SK-N-SH (cell line): ENCODE data around the gene MKS1. TPM values are rescaled to one million over a fixed set of nuclear protein-coding genes. Genes with fewer than 3 reads are reported as not detected.
A peak's percentile ranks its signal among the peaks of the same experiment; 100 is the strongest.

Experiments
- CTCF ChIA-PET: fragments of 300-600, 350-600 bp; formaldehyde crosslinking; extraction: SDS; loops from one replicate; lab custom pipeline; 2021; lab: Yijun Ruan, JAX
- POLR2A ChIA-PET: fragments of 350-600 bp; sonication (Branson Sonifier 250); formaldehyde crosslinking; extraction: SDS; loops from one replicate; lab custom pipeline; 2020; ENCODE audit warnings: antibody characterized with exemption, inconsistent platforms; lab: Yijun Ruan, JAX
- DNase-seq: peaks from one replicate; pipeline ENCODE4 v3.0.0; 2012
- H2AFZ ChIP-seq: fragments of 200-600 bp; sonication (generic); 2 replicates; pipeline ENCODE4 v1.8.1; 2016; ENCODE audit warnings: antibody characterized with exemption, mild to moderate bottlenecking, low read depth
- H3F3A ChIP-seq: fragments of 200-600 bp; sonication (generic); replicated peaks from 2 replicates; pipeline ENCODE3; 2016; ENCODE audit warnings: antibody characterized with exemption, mild to moderate bottlenecking; ENCODE audit not compliant: insufficient read depth
- H3K27ac ChIP-seq, 2 experiments: fragments of 200-500 bp in 1 of 2; fragments of 200-600 bp in 1 of 2; sonication (Bioruptor generic) in 1 of 2; sonication (generic), shearing (Covaris generic) in 1 of 2; 2 replicates each; pipeline versions ENCODE4 v1.5.1 to v1.6.1; 2014 to 2016; ENCODE audit warnings: low read depth in 2 of 2, inconsistent platforms in 1 of 2, low read length in 1 of 2, mild to moderate bottlenecking in 1 of 2, mixed read lengths in 1 of 2
- H3K27me3 ChIP-seq: fragments of 200-600 bp; sonication (generic), shearing (Covaris generic); 2 replicates; pipeline ENCODE4 v1.6.1; 2016; ENCODE audit warnings: mixed run types; ENCODE audit not compliant: insufficient read depth
- H3K36me3 ChIP-seq, 2 experiments: fragments of 200-500 bp in 1 of 2; fragments of 200-600 bp in 1 of 2; sonication (Bioruptor generic) in 1 of 2; sonication (generic) in 1 of 2; replicated peaks in 1 of 2; 2 replicates each; pipeline versions ENCODE3 to v1.5.1; 2014 to 2016; ENCODE audit warnings: low read length in 1 of 2, mild to moderate bottlenecking in 1 of 2; ENCODE audit not compliant: insufficient read depth in 2 of 2, control insufficient read depth in 1 of 2
- H3K4me1 ChIP-seq, 2 experiments: fragments of 200-500 bp in 1 of 2; fragments of 200-600 bp in 1 of 2; sonication (Bioruptor generic) in 1 of 2; sonication (generic), shearing (Covaris generic) in 1 of 2; 2 replicates each; pipeline versions ENCODE4 v1.5.1 to v1.6.1; 2014 to 2016; ENCODE audit warnings: low read depth in 1 of 2, low read length in 1 of 2, mixed run types in 1 of 2; ENCODE audit not compliant: insufficient read depth in 2 of 2, control insufficient read depth in 1 of 2
- H3K4me2 ChIP-seq: fragments of 200-600 bp; sonication (generic), shearing (Covaris generic); 2 replicates; pipeline ENCODE4 v1.6.1; 2017; ENCODE audit warnings: mixed run types
- H3K4me3 ChIP-seq, 2 experiments: fragments of 200-500 bp in 1 of 2; fragments of 200-600 bp in 1 of 2; sonication (Bioruptor generic) in 1 of 2; sonication (generic), shearing (Covaris generic) in 1 of 2; 2 replicates each; pipeline versions ENCODE4 v1.5.1 to v1.8.1; 2014 to 2016; ENCODE audit warnings: low read depth in 2 of 2, inconsistent platforms in 1 of 2, low read length in 1 of 2, mild to moderate bottlenecking in 1 of 2, mixed read lengths in 1 of 2, moderate library complexity in 1 of 2
- H3K79me2 ChIP-seq: fragments of 200-600 bp; sonication (generic); 2 replicates; pipeline ENCODE4 v1.8.1; 2017; ENCODE audit warnings: mild to moderate bottlenecking; ENCODE audit not compliant: insufficient read depth
- H3K9ac ChIP-seq: fragments of 200-600 bp; sonication (generic); 2 replicates; pipeline ENCODE4 v1.6.1; 2017; ENCODE audit warnings: mixed run types
- H3K9me2 ChIP-seq: fragments of 200-600 bp; sonication (generic); 2 replicates; pipeline ENCODE4 v1.6.1; 2017; ENCODE audit warnings: mixed run types
- H3K9me3 ChIP-seq: fragments of 200-600 bp; sonication (generic); 2 replicates; pipeline ENCODE4 v1.6.1; 2017; ENCODE audit warnings: mixed run types, mild to moderate bottlenecking, moderate library complexity
- H4K20me1 ChIP-seq: fragments of 200-600 bp; sonication (generic); 2 replicates; pipeline ENCODE4 v1.6.1; 2017; ENCODE audit warnings: mild to moderate bottlenecking, mixed run types; ENCODE audit not compliant: insufficient read depth
- CHD2 ChIP-seq: fragments of 150-350 bp; IDR thresholded peaks from 2 replicates; pipeline ENCODE4 v1.6.1; 2018; ENCODE audit warnings: low read length; ENCODE audit not compliant: partially characterized antibody
- EP300 ChIP-seq, 2 experiments: IDR thresholded peaks; 2 replicates each; pipeline versions ENCODE4 v1.4.0 to v1.6.1; 2012; ENCODE audit warnings: borderline replicate concordance in 1 of 2, low read depth in 1 of 2, low read length in 1 of 2
- FOSL2 ChIP-seq: IDR thresholded peaks from 2 replicates; pipeline ENCODE4 v1.4.0; 2012; ENCODE audit warnings: low read depth, mild to moderate bottlenecking, moderate library complexity, borderline replicate concordance
- JUND ChIP-seq: IDR thresholded peaks from 2 replicates; pipeline ENCODE4 v1.4.0; 2012
- NFIC ChIP-seq: IDR thresholded peaks from 2 replicates; pipeline ENCODE4 v1.4.0; 2012; ENCODE audit warnings: borderline replicate concordance
- PBX3 ChIP-seq: IDR thresholded peaks from 2 replicates; pipeline ENCODE4; 2012
- RFX5 ChIP-seq: IDR thresholded peaks from 2 replicates; pipeline ENCODE4 v1.6.1; 2012; ENCODE audit warnings: mild to moderate bottlenecking, improper control_type of control experiment, low read length
- RXRA ChIP-seq: IDR thresholded peaks from 2 replicates; pipeline ENCODE4 v1.4.0; 2012; ENCODE audit warnings: low read depth, mild to moderate bottlenecking, borderline replicate concordance
- SIN3A ChIP-seq: IDR thresholded peaks from 2 replicates; pipeline ENCODE4 v1.6.1; 2012; ENCODE audit warnings: low read depth, mild to moderate bottlenecking, low read length, moderate library complexity, borderline replicate concordance
- SMC3 ChIP-seq: IDR thresholded peaks from 2 replicates; pipeline ENCODE4 v1.6.1; 2012; ENCODE audit warnings: low read depth, low read length, improper control_type of control experiment
- TAF1 ChIP-seq: IDR thresholded peaks from 2 replicates; pipeline ENCODE4 v1.6.1; 2012; ENCODE audit warnings: low read depth, mild to moderate bottlenecking, low read length, moderate library complexity, borderline replicate concordance
- TCF12 ChIP-seq: IDR thresholded peaks from 2 replicates; pipeline ENCODE4 v1.4.0; 2012
- TEAD4 ChIP-seq: IDR thresholded peaks from 2 replicates; pipeline ENCODE4 v1.4.0; 2012; ENCODE audit warnings: mild to moderate bottlenecking, borderline replicate concordance; ENCODE audit not compliant: insufficient read depth
- USF2 ChIP-seq: fragments of 150-350 bp; IDR thresholded peaks from 2 replicates; pipeline ENCODE4 v1.6.1; 2017; ENCODE audit warnings: antibody characterized with exemption, low read length, low read depth, borderline replicate concordance
- ZBTB33 ChIP-seq: IDR thresholded peaks from 2 replicates; pipeline ENCODE4 v1.4.0; 2012; ENCODE audit warnings: low read depth, borderline replicate concordance
- WGBS: methylation state at CpG from one replicate; pipeline ENCODE4 v1.1.6; 2017; ENCODE audit warnings: low lambda C conversion rate; 5-methylcytosine and 5-hydroxymethylcytosine counted together
- polyA plus RNA-seq, 3 experiments: library from polyadenylated mRNA; depleted of rRNA; stranded (reverse); fragments of >200 nt; gene quantifications; 2 replicates each; pipeline ENCODE4 v1.2.3, GENCODE V29; 2012
- TF ChIP-seq, protein P1 (sequence below): IDR thresholded peaks from 2 replicates; pipeline ENCODE4 v1.4.0; 2012; ENCODE audit warnings: low read depth, borderline replicate concordance
- TF ChIP-seq, protein P2 (sequence below): IDR thresholded peaks from 2 replicates; pipeline ENCODE4 v1.6.1; 2012; ENCODE audit warnings: mild to moderate bottlenecking, low read depth, low read length, moderate library complexity

MKS1 gene
- polyA plus RNA-seq, 1 of the 3 experiments (the other 2 are of a cell fraction): 28.5 TPM

- Histone ChIP-seq H3K4me2 (peak overlapping the region; percentile 32; the same call in 1 of the 2 replicates), H3K36me3 (no peaks in the 10 kb centered on the region), H3K79me2 (no peaks in the 10 kb centered on the region), H3F3A (peaks cover 14% of the 10 kb centered on the region), H3K9ac (no peak overlapping the region), H3K4me3 (no peak overlapping the region), H3K4me1 (peaks cover 3 to 5% of the 10 kb centered on the region in 2 experiments; a peak in 1 of 4 replicates), H4K20me1 (no peaks in the 10 kb centered on the region), H3K9me2 (no peaks in the 10 kb centered on the region), H2AFZ (0 out of 2 replicates have a peak overlapping the region, but pooled peaks have one; percentile 56), H3K27me3 (no peaks in the 10 kb centered on the region; the same call in 1 of the 2 replicates), H3K27ac (peak overlapping the region in 1 of 2 experiments; percentile 53; a peak in 2 of 4 replicates), H3K9me3 (no peaks in the 10 kb centered on the region)
- peak; percentile 93 for TF ChIP-seq FOSL2
- TF ChIP-seq USF2: no peak
- 0 out of 2 replicates have a peak, but pooled peaks have one; percentile 16 for TF ChIP-seq TEAD4
- TF ChIP-seq EP300 (IDR thresholded peaks at IDR 0.05; ENCODE audit: borderline replicate concordance in 1 of 2, low read depth in 1 of 2, low read length in 1 of 2): peak in 1 of 2 experiments; percentile 50; a peak in 1 of 4 replicates
- TF ChIP-seq NFIC: peak; percentile 40; the same call in 1 of the 2 replicates
- no peak for TF ChIP-seq RFX5
- TF ChIP-seq, protein P1, sequence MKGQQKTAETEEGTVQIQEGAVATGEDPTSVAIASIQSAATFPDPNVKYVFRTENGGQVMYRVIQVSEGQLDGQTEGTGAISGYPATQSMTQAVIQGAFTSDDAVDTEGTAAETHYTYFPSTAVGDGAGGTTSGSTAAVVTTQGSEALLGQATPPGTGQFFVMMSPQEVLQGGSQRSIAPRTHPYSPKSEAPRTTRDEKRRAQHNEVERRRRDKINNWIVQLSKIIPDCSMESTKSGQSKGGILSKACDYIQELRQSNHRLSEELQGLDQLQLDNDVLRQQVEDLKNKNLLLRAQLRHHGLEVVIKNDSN: no peak
- no peak for TF ChIP-seq SMC3
- peak; percentile 66 for TF ChIP-seq TCF12
- peak; percentile 95 for TF ChIP-seq PBX3
- no peak for TF ChIP-seq RXRA
- TF ChIP-seq, protein P2, sequence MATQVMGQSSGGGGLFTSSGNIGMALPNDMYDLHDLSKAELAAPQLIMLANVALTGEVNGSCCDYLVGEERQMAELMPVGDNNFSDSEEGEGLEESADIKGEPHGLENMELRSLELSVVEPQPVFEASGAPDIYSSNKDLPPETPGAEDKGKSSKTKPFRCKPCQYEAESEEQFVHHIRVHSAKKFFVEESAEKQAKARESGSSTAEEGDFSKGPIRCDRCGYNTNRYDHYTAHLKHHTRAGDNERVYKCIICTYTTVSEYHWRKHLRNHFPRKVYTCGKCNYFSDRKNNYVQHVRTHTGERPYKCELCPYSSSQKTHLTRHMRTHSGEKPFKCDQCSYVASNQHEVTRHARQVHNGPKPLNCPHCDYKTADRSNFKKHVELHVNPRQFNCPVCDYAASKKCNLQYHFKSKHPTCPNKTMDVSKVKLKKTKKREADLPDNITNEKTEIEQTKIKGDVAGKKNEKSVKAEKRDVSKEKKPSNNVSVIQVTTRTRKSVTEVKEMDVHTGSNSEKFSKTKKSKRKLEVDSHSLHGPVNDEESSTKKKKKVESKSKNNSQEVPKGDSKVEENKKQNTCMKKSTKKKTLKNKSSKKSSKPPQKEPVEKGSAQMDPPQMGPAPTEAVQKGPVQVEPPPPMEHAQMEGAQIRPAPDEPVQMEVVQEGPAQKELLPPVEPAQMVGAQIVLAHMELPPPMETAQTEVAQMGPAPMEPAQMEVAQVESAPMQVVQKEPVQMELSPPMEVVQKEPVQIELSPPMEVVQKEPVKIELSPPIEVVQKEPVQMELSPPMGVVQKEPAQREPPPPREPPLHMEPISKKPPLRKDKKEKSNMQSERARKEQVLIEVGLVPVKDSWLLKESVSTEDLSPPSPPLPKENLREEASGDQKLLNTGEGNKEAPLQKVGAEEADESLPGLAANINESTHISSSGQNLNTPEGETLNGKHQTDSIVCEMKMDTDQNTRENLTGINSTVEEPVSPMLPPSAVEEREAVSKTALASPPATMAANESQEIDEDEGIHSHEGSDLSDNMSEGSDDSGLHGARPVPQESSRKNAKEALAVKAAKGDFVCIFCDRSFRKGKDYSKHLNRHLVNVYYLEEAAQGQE: no peak
- TF ChIP-seq ZBTB33: no peak
- peak; percentile 92 for TF ChIP-seq JUND
- TF ChIP-seq SIN3A: no peak
- no peak for TF ChIP-seq CHD2
- no peak for TF ChIP-seq TAF1
- 5% methylated on average over 1 of the region's 1 CpG for WGBS
- ChIA-PET POLR2A (no interaction called here), CTCF (interaction anchor here (0.5 to 1.1 kb wide), 2 partner anchors 13 to 102 kb away, joined by 3 to 4 read pairs; no protein-coding TSS in a partner anchor)
- no peak for DNase-seq
Measured at GRCh38 chr17:58224315-58224714, 5.3 kb upstream of the MKS1 start.
